H9 (cell line): ENCODE data around the gene PRDM2. TPM values are rescaled to one million over a fixed set of nuclear protein-coding genes. Genes with fewer than 3 reads are reported as not detected.

ENCODE experiments used
- DNase-seq: peaks from one replicate; pipeline ENCODE4 v3.0.0-alpha.2; 2017
- H2AFZ ChIP-seq: one replicate; pipeline ENCODE4 v1.6.1; 2013; ENCODE audit warnings: mild to moderate bottlenecking, low read length, control low read depth, moderate library complexity
- H2AK5ac ChIP-seq: 2 replicates; pipeline ENCODE4 v1.6.1; 2013; ENCODE audit warnings: low read length, control low read depth, mixed read lengths; ENCODE audit not compliant: insufficient read length
- H2BK120ac ChIP-seq: one replicate; pipeline ENCODE4 v1.6.1; 2013; ENCODE audit warnings: low read depth, mild to moderate bottlenecking, low read length, control low read depth, inconsistent platforms; ENCODE audit not compliant: poor library complexity, severe bottlenecking
- H2BK12ac ChIP-seq: 2 replicates; pipeline ENCODE4 v1.6.1; 2013; ENCODE audit warnings: low read length, control low read depth, mixed read lengths, low read depth; ENCODE audit not compliant: insufficient read length
- H2BK15ac ChIP-seq: 2 replicates; pipeline ENCODE4 v1.6.1; 2013; ENCODE audit warnings: low read depth, low read length, control low read depth
- H2BK20ac ChIP-seq: one replicate; pipeline ENCODE4 v1.6.1; 2013; ENCODE audit warnings: low read depth, mild to moderate bottlenecking, low read length, control low read depth, inconsistent platforms; ENCODE audit not compliant: poor library complexity, severe bottlenecking
- H2BK5ac ChIP-seq: 2 replicates; pipeline ENCODE4 v1.6.1; 2013; ENCODE audit warnings: low read length, control low read depth, mixed read lengths; ENCODE audit not compliant: insufficient read length
- H3K14ac ChIP-seq: 2 replicates; pipeline ENCODE4 v1.6.1; 2013; ENCODE audit warnings: low read length, control low read depth; ENCODE audit not compliant: insufficient read depth
- H3K18ac ChIP-seq: 2 replicates; pipeline ENCODE4 v1.6.1; 2013; ENCODE audit warnings: low read depth, mild to moderate bottlenecking, mixed read lengths, low read length, control low read depth; ENCODE audit not compliant: insufficient read length
- H3K23ac ChIP-seq: 2 replicates; pipeline ENCODE4 v1.6.1; 2013; ENCODE audit warnings: low read length, control low read depth, mixed read lengths, low read depth; ENCODE audit not compliant: insufficient read length
- H3K23me2 ChIP-seq: 2 replicates; pipeline ENCODE4 v1.6.1; 2013; ENCODE audit warnings: low read depth, mild to moderate bottlenecking, mixed read lengths, low read length, control low read depth; ENCODE audit not compliant: insufficient read length, poor library complexity, severe bottlenecking
- H3K27ac ChIP-seq: 2 replicates; pipeline ENCODE4 v1.5.1; 2013; ENCODE audit warnings: low read length, control low read depth, mixed read lengths, low read depth; ENCODE audit not compliant: insufficient read length
- H3K27me3 ChIP-seq: 2 replicates; pipeline ENCODE4 v1.6.1; 2013; ENCODE audit warnings: low read length, control low read depth, inconsistent platforms; ENCODE audit not compliant: insufficient read depth
- H3K4ac ChIP-seq: 2 replicates; pipeline ENCODE4 v1.6.1; 2013; ENCODE audit warnings: low read depth, mild to moderate bottlenecking, control low read depth, inconsistent platforms, low read length, moderate library complexity
- H3K4me1 ChIP-seq: 2 replicates; pipeline ENCODE4 v1.6.1; 2013; ENCODE audit warnings: low read length, control low read depth, inconsistent platforms; ENCODE audit not compliant: insufficient read depth
- H3K4me2 ChIP-seq: 2 replicates; pipeline ENCODE4 v1.6.1; 2013; ENCODE audit warnings: low read length, control low read depth, mixed read lengths; ENCODE audit not compliant: insufficient read length, insufficient read depth
- H3K56ac ChIP-seq: 2 replicates; pipeline ENCODE4 v1.6.1; 2013; ENCODE audit warnings: low read depth, mild to moderate bottlenecking, mixed read lengths, low read length, control low read depth; ENCODE audit not compliant: insufficient read length
- H3K79me1 ChIP-seq: 2 replicates; pipeline ENCODE4 v1.6.1; 2013; ENCODE audit warnings: low read depth, mild to moderate bottlenecking, moderate library complexity, low read length, control low read depth, inconsistent platforms; ENCODE audit not compliant: insufficient read depth, poor library complexity, severe bottlenecking
- H3K79me2 ChIP-seq: 2 replicates; pipeline ENCODE4 v1.6.1; 2013; ENCODE audit warnings: low read length, control low read depth, inconsistent platforms; ENCODE audit not compliant: insufficient read depth
- H3K9ac ChIP-seq: 2 replicates; pipeline ENCODE4 v1.6.1; 2013; ENCODE audit warnings: low read length, control low read depth, mixed read lengths; ENCODE audit not compliant: insufficient read length; ENCODE audit errors: extremely low read depth
- H3K9me3 ChIP-seq: one replicate; pipeline ENCODE4 v1.6.1; 2013; ENCODE audit warnings: low read depth, low read length, inconsistent platforms; ENCODE audit not compliant: control insufficient read depth
- H3T11ph ChIP-seq: one replicate; pipeline ENCODE4 v1.6.1; 2013; ENCODE audit warnings: mild to moderate bottlenecking, low read length, control low read depth, inconsistent platforms
- H4K20me1 ChIP-seq: one replicate; pipeline ENCODE4 v1.6.1; 2013; ENCODE audit not compliant: control insufficient read depth, insufficient read length, insufficient read depth
- H4K5ac ChIP-seq: 2 replicates; pipeline ENCODE4 v1.6.1; 2013; ENCODE audit warnings: low read depth, mild to moderate bottlenecking, mixed read lengths, low read length, control low read depth; ENCODE audit not compliant: insufficient read length
- H4K8ac ChIP-seq: replicated peaks from 2 replicates; pipeline ENCODE4 v1.6.1; 2013; ENCODE audit warnings: low read length, control low read depth, mixed read lengths, low read depth; ENCODE audit not compliant: insufficient read length
- H4K91ac ChIP-seq: 2 replicates; pipeline ENCODE4 v1.6.1; 2013; ENCODE audit warnings: low read depth, mild to moderate bottlenecking, moderate library complexity, mixed read lengths, low read length, control low read depth; ENCODE audit not compliant: insufficient read length
- H3K27ac Mint-ChIP-seq, 3 experiments: 2 replicates in 2 of 3; 3 replicates in 1 of 3; pipeline ENCODE4 v1.8.0; 2020 to 2021; ENCODE audit warnings: mixed read lengths in 3 of 3, mild to moderate bottlenecking in 1 of 3, moderate library complexity in 1 of 3
- H3K27me3 Mint-ChIP-seq: 2 replicates; pipeline ENCODE4 v1.8.0; 2021; ENCODE audit warnings: low read depth, mild to moderate bottlenecking, moderate library complexity, mixed read lengths
- H3K36me3 Mint-ChIP-seq, 3 experiments: 2 replicates in 2 of 3; 3 replicates in 1 of 3; pipeline ENCODE4 v1.8.0; 2020 to 2021; ENCODE audit warnings: low read depth in 3 of 3, mixed read lengths in 3 of 3; ENCODE audit not compliant: insufficient read depth in 1 of 3
- H3K4me1 Mint-ChIP-seq, 2 experiments: 2 replicates each; pipeline ENCODE4 v1.8.0; 2020; ENCODE audit warnings: mixed read lengths in 2 of 2
- H3K4me3 Mint-ChIP-seq, 2 experiments: 2 replicates in 1 of 2; 3 replicates in 1 of 2; pipeline ENCODE4 v1.8.0; 2020 to 2021; ENCODE audit warnings: mild to moderate bottlenecking in 2 of 2, mixed read lengths in 2 of 2, moderate library complexity in 1 of 2
- H3K9me3 Mint-ChIP-seq, 2 experiments: 2 replicates in 1 of 2; 3 replicates in 1 of 2; pipeline ENCODE4 v1.8.0; 2020; ENCODE audit warnings: mild to moderate bottlenecking in 2 of 2, mixed read lengths in 2 of 2, moderate library complexity in 1 of 2
- WGBS: extraction: QIAGEN DNeasy Blood & Tissue Kit; methylation state at CpG from one replicate; pipeline ENCODE4 v1.1.7; 2013; ENCODE audit warnings: missing lambda C conversion rate, low lambda C conversion rate, mixed read lengths; ENCODE audit not compliant: insufficient read length; ENCODE audit errors: extremely low coverage; 5-methylcytosine and 5-hydroxymethylcytosine counted together
- total RNA-seq: library from RNA; stranded (reverse); gene quantifications from 2 replicates; pipeline ENCODE4 v1.2.1, GENCODE V29; 2021
- TF ChIP-seq, protein P1 (sequence below): fragments of 200-600 bp; sonication (generic); conservative IDR thresholded peaks from 3 replicates; pipeline ENCODE4 v1.8.0; 2021; ENCODE audit warnings: antibody characterized with exemption, mild to moderate bottlenecking

PRDM2 gene
- total RNA-seq, 1 experiment from 2014 or later: 24.5 TPM

DNA sequence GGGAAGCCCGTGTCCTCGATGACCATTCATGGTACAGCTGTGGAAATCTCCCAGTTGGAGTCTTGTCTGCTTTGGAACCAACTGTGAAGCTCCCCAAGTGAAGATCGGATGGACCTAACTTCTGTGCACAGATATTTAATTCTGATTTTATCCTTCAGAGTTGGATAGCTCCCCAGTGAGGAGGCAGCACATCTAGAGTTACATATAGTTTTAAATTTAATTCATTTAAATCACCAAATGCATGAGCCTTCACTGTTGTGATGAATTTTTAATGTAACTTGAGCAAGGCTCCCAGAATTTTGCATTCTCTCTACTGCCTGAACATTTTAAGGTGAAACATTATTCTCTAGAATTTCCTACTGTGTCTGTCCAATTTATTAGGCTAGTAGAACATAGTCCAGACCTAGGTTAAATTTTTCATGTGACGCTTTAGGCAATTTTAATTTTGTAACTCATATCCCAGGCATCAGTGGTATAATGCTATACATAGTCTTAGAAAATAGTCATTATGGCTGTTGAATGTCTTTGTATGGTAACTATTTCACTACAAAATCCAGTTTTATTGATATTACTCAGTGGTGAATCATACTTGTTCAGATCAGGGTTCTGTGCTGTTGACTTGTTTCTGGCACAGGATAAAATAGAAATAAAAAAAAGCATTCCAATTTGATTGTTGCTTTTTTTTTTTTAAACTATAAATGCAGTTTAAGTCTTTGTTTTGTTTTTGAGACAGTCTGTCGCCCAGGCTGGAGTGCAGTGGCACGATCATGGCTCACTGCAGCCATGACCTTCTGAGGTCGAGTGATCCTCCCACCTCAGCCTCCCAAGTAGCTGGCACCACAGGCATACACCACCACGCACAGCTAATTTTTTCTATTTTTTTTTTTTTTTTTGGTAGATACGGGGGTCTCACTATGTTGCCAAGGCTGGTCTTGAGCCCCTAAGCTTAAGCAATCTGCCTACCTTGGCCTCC is 66.9 kb downstream of the PRDM2 start:
- H2BK12ac ChIP-seq: no peak overlapping the region
- H2BK15ac ChIP-seq: no peak overlapping the region
- DNase-seq: no peak
- H3K27ac ChIP-seq: no peak overlapping the region
- H4K5ac ChIP-seq: no peak overlapping the region
- no peak overlapping the region for H4K8ac ChIP-seq
- no peak overlapping the region for H2BK5ac ChIP-seq
- no peak overlapping the region for H3K18ac ChIP-seq
- no peak overlapping the region for H3K4me3 Mint-ChIP-seq
- peaks cover 3% of the 10 kb centered on the region for H3K79me1 ChIP-seq
- no peak overlapping the region for H3K27ac Mint-ChIP-seq
- no peak overlapping the region for H3K23ac ChIP-seq
- H4K20me1 ChIP-seq: no peaks in the 10 kb centered on the region
- no peak overlapping the region for H3K4ac ChIP-seq
- no peaks in the 10 kb centered on the region; the same call in 1 of the 2 replicates for H3K27me3 Mint-ChIP-seq
- H3K27me3 ChIP-seq: no peaks in the 10 kb centered on the region
- no peak overlapping the region for H3K14ac ChIP-seq
- H4K91ac ChIP-seq: no peak overlapping the region
- no peak overlapping the region for H2AFZ ChIP-seq
- peaks cover 31 to 32% of the 10 kb centered on the region in 2 experiments for H3K4me1 Mint-ChIP-seq
- no peak overlapping the region for H3K4me2 ChIP-seq
- TF ChIP-seq, protein P1, sequence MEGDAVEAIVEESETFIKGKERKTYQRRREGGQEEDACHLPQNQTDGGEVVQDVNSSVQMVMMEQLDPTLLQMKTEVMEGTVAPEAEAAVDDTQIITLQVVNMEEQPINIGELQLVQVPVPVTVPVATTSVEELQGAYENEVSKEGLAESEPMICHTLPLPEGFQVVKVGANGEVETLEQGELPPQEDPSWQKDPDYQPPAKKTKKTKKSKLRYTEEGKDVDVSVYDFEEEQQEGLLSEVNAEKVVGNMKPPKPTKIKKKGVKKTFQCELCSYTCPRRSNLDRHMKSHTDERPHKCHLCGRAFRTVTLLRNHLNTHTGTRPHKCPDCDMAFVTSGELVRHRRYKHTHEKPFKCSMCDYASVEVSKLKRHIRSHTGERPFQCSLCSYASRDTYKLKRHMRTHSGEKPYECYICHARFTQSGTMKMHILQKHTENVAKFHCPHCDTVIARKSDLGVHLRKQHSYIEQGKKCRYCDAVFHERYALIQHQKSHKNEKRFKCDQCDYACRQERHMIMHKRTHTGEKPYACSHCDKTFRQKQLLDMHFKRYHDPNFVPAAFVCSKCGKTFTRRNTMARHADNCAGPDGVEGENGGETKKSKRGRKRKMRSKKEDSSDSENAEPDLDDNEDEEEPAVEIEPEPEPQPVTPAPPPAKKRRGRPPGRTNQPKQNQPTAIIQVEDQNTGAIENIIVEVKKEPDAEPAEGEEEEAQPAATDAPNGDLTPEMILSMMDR: no peak
- H2BK20ac ChIP-seq: no peak overlapping the region
- peaks cover 5% of the 10 kb centered on the region; the same call in 1 of the 2 replicates for H3K79me2 ChIP-seq
- H3K9ac ChIP-seq: no peak overlapping the region
- peaks cover 4% of the 10 kb centered on the region; the same call in 1 of the 2 replicates for H3K4me1 ChIP-seq
- H3K9me3 ChIP-seq: no peaks in the 10 kb centered on the region
- H3T11ph ChIP-seq: no peak overlapping the region
- no peaks in the 10 kb centered on the region for H3K9me3 Mint-ChIP-seq
- H2BK120ac ChIP-seq: no peak overlapping the region
- no CpG with 5 or more reads among the region's 9 CpGs for WGBS
- no peak overlapping the region for H3K56ac ChIP-seq
- H2AK5ac ChIP-seq: no peak overlapping the region
- H3K36me3 Mint-ChIP-seq: peaks cover 0 to 3% (median 0%) of the 10 kb centered on the region in 3 experiments; a peak in 2 of 7 replicates
- H3K23me2 ChIP-seq: no peaks in the 10 kb centered on the region
